K562 (cell line): ENCODE measurements around the gene MED14. TPM values are rescaled to one million over a fixed set of nuclear protein-coding genes. Genes with fewer than 3 reads are reported as not detected.

Source experiments
- ATF7 ChIP-seq: fragments of 450-650 bp; IDR thresholded peaks from 2 replicates; pipeline ENCODE4 v1.7.1; 2014; ENCODE audit warnings: mild to moderate bottlenecking, moderate library complexity
- DACH1 ChIP-seq: fragments of 450-650 bp; IDR thresholded peaks from 2 replicates; pipeline ENCODE4 v1.6.1; 2018; ENCODE audit not compliant: partially characterized antibody
- DPF2 ChIP-seq: fragments of 450-650 bp; IDR thresholded peaks from 2 replicates; pipeline ENCODE4 v1.6.1; 2016
- EGR1 ChIP-seq: fragments of 450-650 bp; conservative IDR thresholded peaks from 2 replicates; pipeline ENCODE4 v1.6.1; 2017; ENCODE audit warnings: mild to moderate bottlenecking
- FOXK2 ChIP-seq, 2 experiments: fragments of 450-650 bp; IDR thresholded peaks in 1 of 2; conservative IDR thresholded peaks in 1 of 2; 2 replicates each; pipeline ENCODE4 v1.6.1; 2016; ENCODE audit warnings: low read depth in 2 of 2, mild to moderate bottlenecking in 1 of 2
- HMG20A ChIP-seq: fragments of 450-650 bp; formaldehyde crosslinking; conservative IDR thresholded peaks from 2 replicates; pipeline ENCODE4 v1.4.0; 2020; ENCODE audit warnings: mild to moderate bottlenecking, mixed read lengths
- NONO ChIP-seq, 2 experiments: fragments of 200-400 bp in 1 of 2; fragments of 450-650 bp in 1 of 2; formaldehyde crosslinking in 1 of 2; IDR thresholded peaks; 2 replicates each; pipeline ENCODE4 v1.6.1; 2017; ENCODE audit warnings: low read depth in 2 of 2, mild to moderate bottlenecking in 2 of 2, moderate library complexity in 2 of 2, low read length in 1 of 2
- PHB ChIP-seq: fragments of 250-450 bp; sonication (Bioruptor Pico); IDR thresholded peaks from 2 replicates; pipeline ENCODE4 v1.5.0; 2021
- RBM22 ChIP-seq: fragments of 200-400 bp; formaldehyde crosslinking; IDR thresholded peaks from 2 replicates; pipeline ENCODE4 v1.6.1; 2018; ENCODE audit warnings: low read length, low read depth; ENCODE audit not compliant: poor library complexity, severe bottlenecking
- SIN3A ChIP-seq, 2 experiments: fragments of 150-350 bp in 1 of 2; IDR thresholded peaks; 2 replicates each; pipeline ENCODE4 v1.6.1; 2011 to 2016; ENCODE audit warnings: borderline replicate concordance in 2 of 2, low read depth in 2 of 2, low read length in 2 of 2, mild to moderate bottlenecking in 2 of 2, moderate library complexity in 2 of 2; ENCODE audit not compliant: control insufficient read depth in 1 of 2
- TBP ChIP-seq: optimal IDR thresholded peaks from 2 replicates; pipeline ENCODE3; 2011; ENCODE audit warnings: low read depth, low read length, improper control_type of control experiment
- TCF7 ChIP-seq: sonication (generic); IDR thresholded peaks from 2 replicates; pipeline ENCODE4 v1.6.1; 2016; ENCODE audit warnings: antibody characterized with exemption, borderline replicate concordance
- TSC22D4 ChIP-seq: fragments of 450-650 bp; IDR thresholded peaks from 2 replicates; pipeline ENCODE4 v1.6.1; 2016; ENCODE audit warnings: missing genetic modification characterization, missing biosample characterization, control low read depth
- ZBTB11 ChIP-seq, 3 experiments: fragments of 200-800 bp in 1 of 3; fragments of 250-450 bp in 1 of 3; fragments of 450-650 bp in 1 of 3; sonication (Bioruptor Pico) in 1 of 3; sonication (Bioruptor generic) in 1 of 3; formaldehyde crosslinking in 1 of 3; IDR thresholded peaks; 2 replicates each; pipeline versions ENCODE4 v1.6.1 to v1.8.0; 2016 to 2022; ENCODE audit warnings: mild to moderate bottlenecking in 2 of 3, missing genetic modification characterization in 2 of 3, missing compliant biosample characterization in 1 of 3, moderate library complexity in 1 of 3
- ZNF133 ChIP-seq: fragments of 250-450 bp; sonication (Bioruptor Pico); IDR thresholded peaks from 2 replicates; pipeline ENCODE4 v1.4.0; 2020; ENCODE audit warnings: mild to moderate bottlenecking
- ZNF134 ChIP-seq: fragments of 250-450 bp; sonication (Bioruptor Pico); conservative IDR thresholded peaks from 2 replicates; pipeline ENCODE4 v1.4.0; 2020
- polyA plus RNA-seq, 8 experiments: library from polyadenylated mRNA; depleted of rRNA in 4 of 8; stranded (reverse) in 5 of 8; unstranded in 3 of 8; fragments of >200 nt; fragmentation: Nextera tagmentation in 2 of 8; fragmentation: Illumina TruSeq in 1 of 8; extraction: Ambion mirVana in 2 of 8; extraction: Trizol in 1 of 8; gene quantifications; 2 replicates each; pipeline versions ENCODE4 v1.2.1 to v1.2.3, GENCODE V29; 2011 to 2014; ENCODE audit warnings: inconsistent platforms in 1 of 8, missing spikeins in 1 of 8
- total RNA-seq, 7 experiments: library from RNA; depleted of rRNA in 6 of 7; stranded (reverse); fragments of >200 nt in 6 of 7; fragmentation: Illumina TruSeq in 2 of 7; extraction: Trizol in 2 of 7; gene quantifications; 2 replicates each; pipeline versions ENCODE4 v1.2.1 to v1.2.3, GENCODE V29; 2011 to 2021; ENCODE audit warnings: low replicate concordance in 1 of 7
- TF ChIP-seq, protein P1 (sequence below): fragments of 450-650 bp; formaldehyde crosslinking; IDR thresholded peaks from 2 replicates; pipeline ENCODE4 v1.4.0; 2022; ENCODE audit warnings: missing genetic modification characterization
- TF ChIP-seq, protein P2 (sequence below), 2 experiments: fragments of 200-800 bp in 1 of 2; sonication (Bioruptor generic) in 1 of 2; sonication (generic) in 1 of 2; formaldehyde crosslinking in 1 of 2; IDR thresholded peaks in 1 of 2; conservative IDR thresholded peaks in 1 of 2; 2 replicates each; pipeline versions ENCODE4 v1.5.0 to v1.6.1; 2016 to 2020; ENCODE audit warnings: missing compliant biosample characterization in 1 of 2, missing genetic modification characterization in 1 of 2, missing genetic modification reagents in 1 of 2
- TF ChIP-seq, protein P3 (sequence below), 2 experiments: fragments of 250-450 bp in 1 of 2; fragments of 450-650 bp in 1 of 2; sonication (Bioruptor Pico) in 1 of 2; IDR thresholded peaks; 2 replicates each; pipeline versions ENCODE4 v1.6.1 to v1.8.0; 2016 to 2021; ENCODE audit warnings: mild to moderate bottlenecking in 2 of 2, moderate library complexity in 2 of 2, missing compliant biosample characterization in 1 of 2, missing genetic modification characterization in 1 of 2

The MED14 gene
- total and polyA plus RNA-seq, 9 of the 15 experiments (the other 6 are each of a cell fraction or from before 2014, with no cell fraction given), result 9.2 to 35.3 (median 18.7) TPM

DNA sequence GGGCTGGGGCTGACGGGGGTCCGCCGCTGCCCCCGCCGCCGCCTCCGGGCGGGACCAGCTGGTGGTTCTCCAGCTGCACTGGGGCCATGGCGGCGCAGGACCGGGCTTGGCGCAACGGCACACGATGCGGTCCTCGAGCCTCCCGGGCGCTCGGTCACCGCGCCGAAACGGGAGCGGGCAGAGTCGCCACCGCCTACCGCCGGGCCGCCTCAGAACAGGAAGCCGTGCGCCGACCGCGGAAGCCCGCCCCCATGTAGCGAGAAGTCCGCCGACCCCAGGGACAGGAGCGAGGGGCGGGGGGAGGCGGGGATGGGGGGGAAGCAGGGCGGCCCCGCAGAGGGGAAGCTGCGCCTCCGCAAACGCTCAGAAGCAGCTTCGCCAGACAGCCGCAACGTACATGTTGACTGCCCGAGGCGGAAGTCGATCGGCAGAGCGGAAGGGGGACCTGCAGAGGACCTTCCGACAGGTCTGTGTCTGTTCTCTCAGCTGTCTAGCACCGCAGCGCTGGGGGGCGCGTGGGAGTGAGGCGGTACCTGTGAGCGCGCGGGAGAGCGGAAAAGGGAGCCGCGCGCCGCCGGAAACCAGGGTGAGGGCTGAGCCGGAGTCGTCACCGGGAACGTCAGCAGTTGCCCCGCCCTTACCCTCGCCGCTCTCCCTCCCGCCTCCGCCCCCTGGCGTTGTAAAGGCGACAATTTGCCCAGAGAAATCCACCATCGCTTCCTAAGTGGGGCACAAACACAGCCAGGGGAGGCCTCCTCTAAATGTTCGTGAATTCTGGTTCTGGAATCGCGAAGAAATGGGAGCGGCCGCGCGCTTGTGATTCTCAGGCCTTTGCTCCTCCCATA lies at the start of gene MED14 (continued):
- TF ChIP-seq, protein P1, sequence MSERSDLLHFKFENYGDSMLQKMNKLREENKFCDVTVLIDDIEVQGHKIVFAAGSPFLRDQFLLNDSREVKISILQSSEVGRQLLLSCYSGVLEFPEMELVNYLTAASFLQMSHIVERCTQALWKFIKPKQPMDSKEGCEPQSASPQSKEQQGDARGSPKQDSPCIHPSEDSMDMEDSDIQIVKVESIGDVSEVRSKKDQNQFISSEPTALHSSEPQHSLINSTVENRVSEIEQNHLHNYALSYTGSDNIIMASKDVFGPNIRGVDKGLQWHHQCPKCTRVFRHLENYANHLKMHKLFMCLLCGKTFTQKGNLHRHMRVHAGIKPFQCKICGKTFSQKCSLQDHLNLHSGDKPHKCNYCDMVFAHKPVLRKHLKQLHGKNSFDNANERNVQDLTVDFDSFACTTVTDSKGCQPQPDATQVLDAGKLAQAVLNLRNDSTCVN (CRISPR knock-in tag), result no peak
- peak in 1 of 2 experiments; percentile 28; a peak in 1 of 4 replicates for TF ChIP-seq NONO (IDR thresholded peaks at IDR 0.05; ENCODE audit: low read depth in 2 of 2, low read length in 1 of 2)
- TF ChIP-seq DACH1, result peak; percentile 29
- no peak for TF ChIP-seq RBM22
- no peak for TF ChIP-seq ZNF133 (CRISPR knock-in tag)
- no peak for TF ChIP-seq PHB (CRISPR knock-in tag)
- TF ChIP-seq SIN3A (IDR thresholded peaks at IDR 0.05; ENCODE audit: borderline replicate concordance in 2 of 2, control insufficient read depth in 1 of 2, low read depth in 2 of 2, low read length in 2 of 2), result 0 out of 4 replicates have a peak, but pooled peaks of 1 of the 2 experiments have one; percentile 34
- 0 out of 2 replicates have a peak, but pooled peaks have one; percentile 12 for TF ChIP-seq DPF2
- TF ChIP-seq ZNF134 (CRISPR knock-in tag), result no peak
- peak in 2 of 3 experiments; percentile 81 to 97; a peak in 4 of 6 replicates for TF ChIP-seq ZBTB11 (CRISPR knock-in tag; IDR thresholded peaks at IDR 0.05)
- peak; percentile 59; the same call in 1 of the 2 replicates for TF ChIP-seq TCF7
- TF ChIP-seq, protein P2, sequence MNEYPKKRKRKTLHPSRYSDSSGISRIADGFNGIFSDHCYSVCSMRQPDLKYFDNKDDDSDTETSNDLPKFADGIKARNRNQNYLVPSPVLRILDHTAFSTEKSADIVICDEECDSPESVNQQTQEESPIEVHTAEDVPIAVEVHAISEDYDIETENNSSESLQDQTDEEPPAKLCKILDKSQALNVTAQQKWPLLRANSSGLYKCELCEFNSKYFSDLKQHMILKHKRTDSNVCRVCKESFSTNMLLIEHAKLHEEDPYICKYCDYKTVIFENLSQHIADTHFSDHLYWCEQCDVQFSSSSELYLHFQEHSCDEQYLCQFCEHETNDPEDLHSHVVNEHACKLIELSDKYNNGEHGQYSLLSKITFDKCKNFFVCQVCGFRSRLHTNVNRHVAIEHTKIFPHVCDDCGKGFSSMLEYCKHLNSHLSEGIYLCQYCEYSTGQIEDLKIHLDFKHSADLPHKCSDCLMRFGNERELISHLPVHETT (CRISPR knock-in tag; conservative IDR thresholded peaks at IDR 0.05 in 1 of 2, IDR thresholded peaks at IDR 0.05 in 1 of 2), result peak in 1 of 2 experiments; percentile 66; a peak in 2 of 4 replicates
- TF ChIP-seq EGR1, result peak; percentile 92
- peak; percentile 14 for TF ChIP-seq TBP
- TF ChIP-seq TSC22D4 (tag), result no peak
- TF ChIP-seq, protein P3, sequence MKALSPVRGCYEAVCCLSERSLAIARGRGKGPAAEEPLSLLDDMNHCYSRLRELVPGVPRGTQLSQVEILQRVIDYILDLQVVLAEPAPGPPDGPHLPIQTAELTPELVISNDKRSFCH (CRISPR knock-in tag; IDR thresholded peaks at IDR 0.05), result no peak
- TF ChIP-seq, protein P3 (tag; IDR thresholded peaks at IDR 0.05), result no peak
- no peak for TF ChIP-seq HMG20A (CRISPR knock-in tag)
- TF ChIP-seq ATF7, result peak; percentile 78
- peak; percentile 41 to 48; a peak in 2 of 4 replicates for TF ChIP-seq FOXK2 (conservative IDR thresholded peaks at IDR 0.05 in 1 of 2, IDR thresholded peaks at IDR 0.05 in 1 of 2; ENCODE audit: low read depth in 2 of 2)
